ENCODE measurements around the gene ATP6V1D. TPM values are rescaled to one million over a fixed set of nuclear protein-coding genes. Genes with fewer than 3 reads are reported as not detected.

ATP6V1D gene
- total and polyA plus RNA-seq, 2 experiments from 2014 or later: 61.5 to 105 TPM

- H3K9me3 Mint-ChIP-seq: no peaks in the 10 kb centered on the region
- H3K27ac ChIP-seq (ENCODE audit: low read depth): no peak overlapping the region
- ATAC-seq (no peak), DNase-seq (ENCODE audit: low spot score) (no peak)
- TF ChIP-seq JUNB (IDR thresholded peaks at IDR 0.05; ENCODE audit: unreplicated experiment) (no peak), EZH2 (IDR thresholded peaks at IDR 0.05; ENCODE audit: low read depth, unreplicated experiment) (no peak), CREB1 (CRISPR knock-in tag; IDR thresholded peaks at IDR 0.05; ENCODE audit: low read depth) (no peak), EZH2phosphoT487 (IDR thresholded peaks at IDR 0.05; ENCODE audit: unreplicated experiment) (no peak), ZNF114 (CRISPR knock-in tag; IDR thresholded peaks at IDR 0.05) (no peak), STAT1 (IDR thresholded peaks at IDR 0.05; ENCODE audit: unreplicated experiment) (no peak), CTCF (conservative IDR thresholded peaks at IDR 0.05; ENCODE audit: low read depth in 2 of 2) (no peak), POLR2AphosphoS5 (IDR thresholded peaks at IDR 0.05; ENCODE audit: low read depth) (no peak), NANOG (IDR thresholded peaks at IDR 0.05; ENCODE audit: borderline replicate concordance) (no peak), ZNF331 (CRISPR knock-in tag; IDR thresholded peaks at IDR 0.05; ENCODE audit: low read depth) (no peak)
- TF ChIP-seq, protein P1, sequence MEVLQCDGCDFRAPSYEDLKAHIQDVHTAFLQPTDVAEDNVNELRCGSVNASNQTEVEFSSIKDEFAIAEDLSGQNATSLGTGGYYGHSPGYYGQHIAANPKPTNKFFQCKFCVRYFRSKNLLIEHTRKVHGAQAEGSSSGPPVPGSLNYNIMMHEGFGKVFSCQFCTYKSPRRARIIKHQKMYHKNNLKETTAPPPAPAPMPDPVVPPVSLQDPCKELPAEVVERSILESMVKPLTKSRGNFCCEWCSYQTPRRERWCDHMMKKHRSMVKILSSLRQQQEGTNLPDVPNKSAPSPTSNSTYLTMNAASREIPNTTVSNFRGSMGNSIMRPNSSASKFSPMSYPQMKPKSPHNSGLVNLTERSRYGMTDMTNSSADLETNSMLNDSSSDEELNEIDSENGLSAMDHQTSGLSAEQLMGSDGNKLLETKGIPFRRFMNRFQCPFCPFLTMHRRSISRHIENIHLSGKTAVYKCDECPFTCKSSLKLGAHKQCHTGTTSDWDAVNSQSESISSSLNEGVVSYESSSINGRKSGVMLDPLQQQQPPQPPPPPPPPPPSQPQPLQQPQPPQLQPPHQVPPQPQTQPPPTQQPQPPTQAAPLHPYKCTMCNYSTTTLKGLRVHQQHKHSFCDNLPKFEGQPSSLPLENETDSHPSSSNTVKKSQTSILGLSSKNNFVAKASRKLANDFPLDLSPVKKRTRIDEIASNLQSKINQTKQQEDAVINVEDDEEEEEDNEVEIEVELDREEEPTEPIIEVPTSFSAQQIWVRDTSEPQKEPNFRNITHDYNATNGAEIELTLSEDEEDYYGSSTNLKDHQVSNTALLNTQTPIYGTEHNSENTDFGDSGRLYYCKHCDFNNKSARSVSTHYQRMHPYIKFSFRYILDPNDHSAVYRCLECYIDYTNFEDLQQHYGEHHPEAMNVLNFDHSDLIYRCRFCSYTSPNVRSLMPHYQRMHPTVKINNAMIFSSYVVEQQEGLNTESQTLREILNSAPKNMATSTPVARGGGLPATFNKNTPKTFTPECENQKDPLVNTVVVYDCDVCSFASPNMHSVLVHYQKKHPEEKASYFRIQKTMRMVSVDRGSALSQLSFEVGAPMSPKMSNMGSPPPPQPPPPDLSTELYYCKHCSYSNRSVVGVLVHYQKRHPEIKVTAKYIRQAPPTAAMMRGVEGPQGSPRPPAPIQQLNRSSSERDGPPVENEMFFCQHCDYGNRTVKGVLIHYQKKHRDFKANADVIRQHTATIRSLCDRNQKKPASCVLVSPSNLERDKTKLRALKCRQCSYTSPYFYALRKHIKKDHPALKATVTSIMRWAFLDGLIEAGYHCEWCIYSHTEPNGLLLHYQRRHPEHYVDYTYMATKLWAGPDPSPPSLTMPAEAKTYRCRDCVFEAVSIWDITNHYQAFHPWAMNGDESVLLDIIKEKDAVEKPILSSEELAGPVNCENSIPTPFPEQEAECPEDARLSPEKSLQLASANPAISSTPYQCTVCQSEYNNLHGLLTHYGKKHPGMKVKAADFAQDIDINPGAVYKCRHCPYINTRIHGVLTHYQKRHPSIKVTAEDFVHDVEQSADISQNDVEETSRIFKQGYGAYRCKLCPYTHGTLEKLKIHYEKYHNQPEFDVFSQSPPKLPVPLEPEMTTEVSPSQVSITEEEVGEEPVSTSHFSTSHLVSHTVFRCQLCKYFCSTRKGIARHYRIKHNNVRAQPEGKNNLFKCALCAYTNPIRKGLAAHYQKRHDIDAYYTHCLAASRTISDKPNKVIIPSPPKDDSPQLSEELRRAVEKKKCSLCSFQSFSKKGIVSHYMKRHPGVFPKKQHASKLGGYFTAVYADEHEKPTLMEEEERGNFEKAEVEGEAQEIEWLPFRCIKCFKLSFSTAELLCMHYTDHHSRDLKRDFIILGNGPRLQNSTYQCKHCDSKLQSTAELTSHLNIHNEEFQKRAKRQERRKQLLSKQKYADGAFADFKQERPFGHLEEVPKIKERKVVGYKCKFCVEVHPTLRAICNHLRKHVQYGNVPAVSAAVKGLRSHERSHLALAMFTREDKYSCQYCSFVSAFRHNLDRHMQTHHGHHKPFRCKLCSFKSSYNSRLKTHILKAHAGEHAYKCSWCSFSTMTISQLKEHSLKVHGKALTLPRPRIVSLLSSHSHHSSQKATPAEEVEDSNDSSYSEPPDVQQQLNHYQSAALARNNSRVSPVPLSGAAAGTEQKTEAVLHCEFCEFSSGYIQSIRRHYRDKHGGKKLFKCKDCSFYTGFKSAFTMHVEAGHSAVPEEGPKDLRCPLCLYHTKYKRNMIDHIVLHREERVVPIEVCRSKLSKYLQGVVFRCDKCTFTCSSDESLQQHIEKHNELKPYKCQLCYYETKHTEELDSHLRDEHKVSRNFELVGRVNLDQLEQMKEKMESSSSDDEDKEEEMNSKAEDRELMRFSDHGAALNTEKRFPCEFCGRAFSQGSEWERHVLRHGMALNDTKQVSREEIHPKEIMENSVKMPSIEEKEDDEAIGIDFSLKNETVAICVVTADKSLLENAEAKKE (CRISPR knock-in tag; IDR thresholded peaks at IDR 0.05): no peak
- TF ChIP-seq, protein P2, sequence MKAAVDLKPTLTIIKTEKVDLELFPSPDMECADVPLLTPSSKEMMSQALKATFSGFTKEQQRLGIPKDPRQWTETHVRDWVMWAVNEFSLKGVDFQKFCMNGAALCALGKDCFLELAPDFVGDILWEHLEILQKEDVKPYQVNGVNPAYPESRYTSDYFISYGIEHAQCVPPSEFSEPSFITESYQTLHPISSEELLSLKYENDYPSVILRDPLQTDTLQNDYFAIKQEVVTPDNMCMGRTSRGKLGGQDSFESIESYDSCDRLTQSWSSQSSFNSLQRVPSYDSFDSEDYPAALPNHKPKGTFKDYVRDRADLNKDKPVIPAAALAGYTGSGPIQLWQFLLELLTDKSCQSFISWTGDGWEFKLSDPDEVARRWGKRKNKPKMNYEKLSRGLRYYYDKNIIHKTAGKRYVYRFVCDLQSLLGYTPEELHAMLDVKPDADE (IDR thresholded peaks at IDR 0.05): no peak
- TF ChIP-seq, protein P3, sequence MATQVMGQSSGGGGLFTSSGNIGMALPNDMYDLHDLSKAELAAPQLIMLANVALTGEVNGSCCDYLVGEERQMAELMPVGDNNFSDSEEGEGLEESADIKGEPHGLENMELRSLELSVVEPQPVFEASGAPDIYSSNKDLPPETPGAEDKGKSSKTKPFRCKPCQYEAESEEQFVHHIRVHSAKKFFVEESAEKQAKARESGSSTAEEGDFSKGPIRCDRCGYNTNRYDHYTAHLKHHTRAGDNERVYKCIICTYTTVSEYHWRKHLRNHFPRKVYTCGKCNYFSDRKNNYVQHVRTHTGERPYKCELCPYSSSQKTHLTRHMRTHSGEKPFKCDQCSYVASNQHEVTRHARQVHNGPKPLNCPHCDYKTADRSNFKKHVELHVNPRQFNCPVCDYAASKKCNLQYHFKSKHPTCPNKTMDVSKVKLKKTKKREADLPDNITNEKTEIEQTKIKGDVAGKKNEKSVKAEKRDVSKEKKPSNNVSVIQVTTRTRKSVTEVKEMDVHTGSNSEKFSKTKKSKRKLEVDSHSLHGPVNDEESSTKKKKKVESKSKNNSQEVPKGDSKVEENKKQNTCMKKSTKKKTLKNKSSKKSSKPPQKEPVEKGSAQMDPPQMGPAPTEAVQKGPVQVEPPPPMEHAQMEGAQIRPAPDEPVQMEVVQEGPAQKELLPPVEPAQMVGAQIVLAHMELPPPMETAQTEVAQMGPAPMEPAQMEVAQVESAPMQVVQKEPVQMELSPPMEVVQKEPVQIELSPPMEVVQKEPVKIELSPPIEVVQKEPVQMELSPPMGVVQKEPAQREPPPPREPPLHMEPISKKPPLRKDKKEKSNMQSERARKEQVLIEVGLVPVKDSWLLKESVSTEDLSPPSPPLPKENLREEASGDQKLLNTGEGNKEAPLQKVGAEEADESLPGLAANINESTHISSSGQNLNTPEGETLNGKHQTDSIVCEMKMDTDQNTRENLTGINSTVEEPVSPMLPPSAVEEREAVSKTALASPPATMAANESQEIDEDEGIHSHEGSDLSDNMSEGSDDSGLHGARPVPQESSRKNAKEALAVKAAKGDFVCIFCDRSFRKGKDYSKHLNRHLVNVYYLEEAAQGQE (IDR thresholded peaks at IDR 0.05; ENCODE audit: unreplicated experiment): no peak
- H3K27me3 ChIP-seq (ENCODE audit: insufficient read depth): peaks cover 6% of the 10 kb centered on the region; the same call in 1 of the 2 replicates
- H3K27ac Mint-ChIP-seq: no peak overlapping the region
- no peaks in the 10 kb centered on the region for H3K4me1 ChIP-seq (ENCODE audit: insufficient read depth)
- H3F3A ChIP-seq (replicated peaks; ENCODE audit: low read depth): no peaks in the 10 kb centered on the region
- H3K79me2 ChIP-seq (replicated peaks; ENCODE audit: insufficient read depth): no peaks in the 10 kb centered on the region
- no peaks in the 10 kb centered on the region for H3K9me2 ChIP-seq (ENCODE audit: insufficient read depth)
- no peak overlapping the region for H3K4me2 ChIP-seq
- H3K36me3 Mint-ChIP-seq (ENCODE audit: low read depth): no peaks in the 10 kb centered on the region
- H3K4me3 Mint-ChIP-seq: no peak overlapping the region
- H3K4me3 ChIP-seq: no peak overlapping the region
- peaks cover 7% of the 10 kb centered on the region; the same call in 2 of the 3 replicates for H3K4me1 Mint-ChIP-seq
- H4K20me1 ChIP-seq (replicated peaks; ENCODE audit: insufficient read depth): no peaks in the 10 kb centered on the region
- H3K27me3 Mint-ChIP-seq (ENCODE audit: insufficient read depth, low read depth, poor library complexity): peaks cover 10% of the 10 kb centered on the region
- no peak overlapping the region for H2AFZ ChIP-seq
- no peaks in the 10 kb centered on the region for H3K36me3 ChIP-seq (ENCODE audit: insufficient read depth)
Observed at GRCh38 chr14:67405771-67406170, 46.2 kb upstream of the ATP6V1D start.

All from GM23338 (cell line).